ENCODE results near the gene CSPG4. TPM values are rescaled to one million over a fixed set of nuclear protein-coding genes. Genes with fewer than 3 reads are reported as not detected.
"Not testable (repeated sequence)": the region's sequence is repeated elsewhere in the genome, so short reads cannot be mapped to it uniquely, and the experiment has no call there.

CSPG4 gene
- total RNA-seq, 1 experiment from 2014 or later: 2.4 TPM

GRCh38 chr15:75704263-75704615 is 8.4 kb downstream of the CSPG4 start:
- Histone ChIP-seq H3K36me3 (ENCODE audit: low read depth) (no peaks in the 10 kb centered on the region), H3K4me2 (no peak overlapping the region), H3K27ac (no peak overlapping the region), H3K27me3 (ENCODE audit: insufficient read depth, low read depth) (no peaks in the 10 kb centered on the region), H3K9me3 (ENCODE audit: insufficient read depth, low read depth) (no peaks in the 10 kb centered on the region), H2AFZ (no peak overlapping the region), H3K79me2 (ENCODE audit: low read depth) (no peaks in the 10 kb centered on the region), H4K20me1 (ENCODE audit: insufficient read depth) (no peaks in the 10 kb centered on the region), H3K4me1 (replicated peaks; ENCODE audit: insufficient read depth) (peaks cover 9% of the 10 kb centered on the region), H3F3A (ENCODE audit: insufficient read depth, low read depth) (peaks cover 4% of the 10 kb centered on the region; the same call in 1 of the 2 replicates), H3K9me2 (ENCODE audit: insufficient read depth) (no peaks in the 10 kb centered on the region), H3K4me3 (no peak overlapping the region)
- TF ChIP-seq CTCF (conservative IDR thresholded peaks at IDR 0.05): no peak
- TF ChIP-seq EZH2 (IDR thresholded peaks at IDR 0.05; ENCODE audit: low read depth): no peak
- DNase-seq: no peak
- no TSS peak for BruUV-seq (replicated peaks)
- intact Hi-C loops (cut with micrococcal nuclease; ENCODE audit: unreplicated experiment): no loop called here
- POLR2A ChIA-PET (ENCODE audit: unreplicated experiment): no interaction called here
- CTCF ChIA-PET: no interaction called here

GRCh38 chr15:75703440-75704262 is 9.0 kb downstream of the CSPG4 start:
- H3K9me2 ChIP-seq (ENCODE audit: insufficient read depth); H3F3A ChIP-seq (ENCODE audit: insufficient read depth, low read depth); H3K27ac ChIP-seq; H3K4me1 ChIP-seq (replicated peaks; ENCODE audit: insufficient read depth); H3K4me2 ChIP-seq; H3K36me3 ChIP-seq (ENCODE audit: low read depth); CTCF ChIA-PET; BruUV-seq (replicated peaks); POLR2A ChIA-PET (ENCODE audit: unreplicated experiment); H2AFZ ChIP-seq; H3K79me2 ChIP-seq (ENCODE audit: low read depth); H3K27me3 ChIP-seq (ENCODE audit: insufficient read depth, low read depth); intact Hi-C loops (cut with micrococcal nuclease; ENCODE audit: unreplicated experiment); H4K20me1 ChIP-seq (ENCODE audit: insufficient read depth); H3K9me3 ChIP-seq (ENCODE audit: insufficient read depth, low read depth); H3K4me3 ChIP-seq: not testable (repeated sequence)
- DNase-seq: peak in 1 of 2 experiments; percentile 52

GRCh38 chr15:75702436-75702835 is 10.2 kb downstream of the CSPG4 start:
- BruUV-seq (replicated peaks): no TSS peak
- Histone ChIP-seq H3K27me3 (ENCODE audit: insufficient read depth, low read depth) (no peaks in the 10 kb centered on the region), H3K9me2 (ENCODE audit: insufficient read depth) (no peaks in the 10 kb centered on the region), H3K9me3 (ENCODE audit: insufficient read depth, low read depth) (no peaks in the 10 kb centered on the region), H3K4me2 (no peak overlapping the region), H3F3A (ENCODE audit: insufficient read depth, low read depth) (peaks cover 4% of the 10 kb centered on the region; the same call in 1 of the 2 replicates), H2AFZ (no peak overlapping the region), H4K20me1 (ENCODE audit: insufficient read depth) (no peaks in the 10 kb centered on the region), H3K79me2 (ENCODE audit: low read depth) (no peaks in the 10 kb centered on the region), H3K4me1 (replicated peaks; ENCODE audit: insufficient read depth) (peaks cover 9% of the 10 kb centered on the region), H3K36me3 (ENCODE audit: low read depth) (no peaks in the 10 kb centered on the region), H3K4me3 (no peak overlapping the region), H3K27ac (no peak overlapping the region)
- CTCF ChIA-PET: no interaction called here
- intact Hi-C loops (cut with micrococcal nuclease; ENCODE audit: unreplicated experiment): no loop called here
- TF ChIP-seq CTCF (conservative IDR thresholded peaks at IDR 0.05) (no peak), EZH2 (IDR thresholded peaks at IDR 0.05; ENCODE audit: low read depth) (no peak)
- POLR2A ChIA-PET (ENCODE audit: unreplicated experiment): no interaction called here
- DNase-seq: no peak

- H2AFZ ChIP-seq; H3F3A ChIP-seq (ENCODE audit: insufficient read depth, low read depth); H3K36me3 ChIP-seq (ENCODE audit: low read depth); H3K9me3 ChIP-seq (ENCODE audit: insufficient read depth, low read depth); POLR2A ChIA-PET (ENCODE audit: unreplicated experiment); H3K4me3 ChIP-seq; H4K20me1 ChIP-seq (ENCODE audit: insufficient read depth); H3K27ac ChIP-seq; intact Hi-C loops (cut with micrococcal nuclease; ENCODE audit: unreplicated experiment); BruUV-seq (replicated peaks); CTCF ChIA-PET; H3K79me2 ChIP-seq (ENCODE audit: low read depth); H3K4me1 ChIP-seq (replicated peaks; ENCODE audit: insufficient read depth); H3K4me2 ChIP-seq; DNase-seq; H3K9me2 ChIP-seq (ENCODE audit: insufficient read depth); H3K27me3 ChIP-seq (ENCODE audit: insufficient read depth, low read depth): not testable (repeated sequence)
These were observed 11.3 kb downstream of the CSPG4 start for GRCh38 chr15:75701071-75702003.

GRCh38 chr15:75699961-75700874 is 12.4 kb downstream of the CSPG4 start:
- DNase-seq; H4K20me1 ChIP-seq (ENCODE audit: insufficient read depth); intact Hi-C loops (cut with micrococcal nuclease; ENCODE audit: unreplicated experiment); H3K27me3 ChIP-seq (ENCODE audit: insufficient read depth, low read depth); H3F3A ChIP-seq (ENCODE audit: insufficient read depth, low read depth); BruUV-seq (replicated peaks); CTCF ChIA-PET; H3K9me3 ChIP-seq (ENCODE audit: insufficient read depth, low read depth); H3K9me2 ChIP-seq (ENCODE audit: insufficient read depth); H3K4me2 ChIP-seq; H3K4me3 ChIP-seq; H3K79me2 ChIP-seq (ENCODE audit: low read depth); H3K27ac ChIP-seq; POLR2A ChIA-PET (ENCODE audit: unreplicated experiment); H3K36me3 ChIP-seq (ENCODE audit: low read depth); H2AFZ ChIP-seq; H3K4me1 ChIP-seq (replicated peaks; ENCODE audit: insufficient read depth): not testable (repeated sequence)
